ENCODE results near the gene RPL38. TPM values are rescaled to one million over a fixed set of nuclear protein-coding genes. Genes with fewer than 3 reads are reported as not detected.
A peak's percentile ranks its signal among the peaks of the same experiment; 100 is the strongest.

The RPL38 gene
- total RNA-seq, 3 donors from 2014 or later: 617 to 705 (median 692) TPM

DNA sequence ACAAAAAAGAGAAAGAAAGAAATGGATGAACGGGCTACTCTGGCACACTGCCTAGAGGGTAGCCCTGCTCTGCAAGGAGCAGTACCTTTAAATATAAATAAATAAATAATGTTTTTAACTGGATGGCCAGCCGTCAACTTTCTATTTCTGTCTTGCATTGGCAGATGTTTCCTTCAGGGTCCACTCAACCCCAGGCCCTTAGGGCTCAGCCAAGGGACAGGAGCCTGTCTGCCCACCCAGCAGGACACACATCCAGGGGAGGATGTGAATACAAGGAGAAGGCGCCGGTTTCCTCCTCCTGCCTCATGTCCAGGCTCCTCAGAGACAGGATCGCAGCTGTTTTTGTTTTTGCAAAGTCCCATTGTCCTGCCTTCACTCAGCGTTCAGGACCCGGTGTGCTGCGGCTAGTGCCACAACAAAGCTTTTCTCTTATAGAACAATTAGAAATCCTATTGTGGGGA lies 32.5 kb downstream of the RPL38 start:
- Histone ChIP-seq H3K9me3 (no peaks in the 10 kb centered on the region), H3K4me1 (ENCODE audit: low read depth) (no peaks in the 10 kb centered on the region), H3K36me3 (ENCODE audit: low read depth) (no peaks in the 10 kb centered on the region), H3K4me3 (no peak overlapping the region)
- DNase-seq: no peak
- TF ChIP-seq, protein P1, sequence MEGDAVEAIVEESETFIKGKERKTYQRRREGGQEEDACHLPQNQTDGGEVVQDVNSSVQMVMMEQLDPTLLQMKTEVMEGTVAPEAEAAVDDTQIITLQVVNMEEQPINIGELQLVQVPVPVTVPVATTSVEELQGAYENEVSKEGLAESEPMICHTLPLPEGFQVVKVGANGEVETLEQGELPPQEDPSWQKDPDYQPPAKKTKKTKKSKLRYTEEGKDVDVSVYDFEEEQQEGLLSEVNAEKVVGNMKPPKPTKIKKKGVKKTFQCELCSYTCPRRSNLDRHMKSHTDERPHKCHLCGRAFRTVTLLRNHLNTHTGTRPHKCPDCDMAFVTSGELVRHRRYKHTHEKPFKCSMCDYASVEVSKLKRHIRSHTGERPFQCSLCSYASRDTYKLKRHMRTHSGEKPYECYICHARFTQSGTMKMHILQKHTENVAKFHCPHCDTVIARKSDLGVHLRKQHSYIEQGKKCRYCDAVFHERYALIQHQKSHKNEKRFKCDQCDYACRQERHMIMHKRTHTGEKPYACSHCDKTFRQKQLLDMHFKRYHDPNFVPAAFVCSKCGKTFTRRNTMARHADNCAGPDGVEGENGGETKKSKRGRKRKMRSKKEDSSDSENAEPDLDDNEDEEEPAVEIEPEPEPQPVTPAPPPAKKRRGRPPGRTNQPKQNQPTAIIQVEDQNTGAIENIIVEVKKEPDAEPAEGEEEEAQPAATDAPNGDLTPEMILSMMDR (IDR thresholded peaks at IDR 0.05): no peak
- intact Hi-C loops (cut with DNase I, micrococcal nuclease): no loop called here
- no peak for ATAC-seq

DNA sequence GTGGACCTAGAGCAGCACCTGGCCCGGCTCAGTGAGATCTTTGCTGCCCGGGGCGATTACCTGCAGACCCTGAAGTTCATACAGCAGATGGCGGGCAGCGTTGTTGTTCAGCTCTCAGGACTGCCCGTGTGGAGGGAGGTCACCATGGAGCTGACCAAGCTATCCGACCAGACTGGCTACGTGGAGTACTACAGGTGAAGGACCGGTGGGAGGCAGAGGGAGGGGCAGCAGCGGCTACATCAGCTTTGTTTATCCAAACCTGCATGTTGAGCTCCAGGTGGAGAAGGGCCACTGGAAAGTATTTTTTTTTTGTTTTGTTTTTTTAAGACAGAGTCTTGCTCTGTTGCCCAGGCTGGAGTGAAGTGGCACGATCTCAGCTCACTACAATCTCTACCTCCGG lies 33.8 kb downstream of the RPL38 start:
- no peaks in the 10 kb centered on the region for H3K9me3 ChIP-seq
- DNase-seq: no peak
- TF ChIP-seq, protein P1 (IDR thresholded peaks at IDR 0.05): no peak
- no peaks in the 10 kb centered on the region for H3K4me1 ChIP-seq (ENCODE audit: low read depth)
- intact Hi-C loops (cut with DNase I, micrococcal nuclease): no loop called here
- no peak for ATAC-seq
- no peak overlapping the region for H3K4me3 ChIP-seq
- no peaks in the 10 kb centered on the region for H3K36me3 ChIP-seq (ENCODE audit: low read depth)

DNA sequence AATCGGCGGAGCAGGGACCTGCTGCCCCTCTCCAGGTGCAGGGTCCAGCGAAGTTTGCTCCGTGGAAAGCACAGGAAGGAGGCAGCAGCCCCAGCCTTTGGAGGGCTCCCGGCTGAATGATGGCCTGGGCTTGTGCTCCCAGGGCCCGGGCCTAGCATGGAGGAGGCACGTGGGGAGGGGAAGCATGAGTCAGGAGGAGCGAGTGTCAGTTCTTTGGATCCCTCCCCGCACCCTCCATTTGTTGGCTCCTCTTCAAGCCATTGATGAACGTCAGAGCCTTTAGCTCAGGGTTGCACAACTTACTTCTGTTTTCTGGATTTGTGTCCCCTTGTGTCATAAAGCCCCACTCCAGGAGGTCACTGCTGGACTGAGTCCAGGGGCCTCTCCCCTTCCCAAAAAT lies 35.7 kb downstream of the RPL38 start:
- intact Hi-C loops (cut with DNase I, micrococcal nuclease): no loop called here
- H3K4me1 ChIP-seq (ENCODE audit: low read depth): no peaks in the 10 kb centered on the region
- DNase-seq (peak in 1 of 3 donors; percentile 36), ATAC-seq (peak; percentile 22)
- no peaks in the 10 kb centered on the region for H3K36me3 ChIP-seq (ENCODE audit: low read depth)
- TF ChIP-seq, protein P1 (IDR thresholded peaks at IDR 0.05): no peak
- H3K9me3 ChIP-seq: no peaks in the 10 kb centered on the region
- no peak overlapping the region for H3K4me3 ChIP-seq

DNA sequence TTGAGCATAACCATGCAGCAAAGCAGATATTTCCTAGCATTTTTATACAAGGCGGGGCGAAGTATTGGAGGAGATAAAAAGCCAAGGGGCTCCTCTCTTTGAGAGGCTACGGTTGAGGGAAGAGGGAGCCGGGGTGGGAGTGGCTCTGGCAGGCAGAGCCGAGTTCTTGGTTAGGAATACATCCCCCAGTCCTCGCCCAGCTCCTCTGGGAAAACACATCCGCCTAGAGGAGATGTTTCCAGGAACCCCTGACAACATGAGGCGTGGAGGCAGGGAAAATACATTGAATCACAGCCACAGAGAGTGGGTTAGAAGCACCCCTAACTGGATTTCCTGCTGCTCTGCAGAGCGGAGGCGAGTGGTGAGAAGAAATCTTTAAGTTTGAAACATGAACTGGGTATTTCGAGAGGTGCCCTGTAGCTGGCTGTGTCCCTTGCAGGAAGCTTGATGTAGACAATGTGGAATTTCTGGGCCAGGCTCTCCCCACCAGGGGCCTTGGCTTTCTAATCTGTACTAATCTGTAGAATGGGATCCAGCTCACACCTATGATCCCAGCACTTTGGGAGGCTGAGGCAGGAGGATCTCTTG lies 37.2 kb downstream of the RPL38 start:
- H3K36me3 ChIP-seq (ENCODE audit: low read depth): no peaks in the 10 kb centered on the region
- no peaks in the 10 kb centered on the region for H3K9me3 ChIP-seq
- DNase-seq (no peak), ATAC-seq (no peak)
- TF ChIP-seq, protein P1 (IDR thresholded peaks at IDR 0.05): no peak
- no peaks in the 10 kb centered on the region for H3K4me1 ChIP-seq (ENCODE audit: low read depth)
- H3K4me3 ChIP-seq: no peak overlapping the region
- intact Hi-C loops (cut with DNase I, micrococcal nuclease): no loop called here

DNA sequence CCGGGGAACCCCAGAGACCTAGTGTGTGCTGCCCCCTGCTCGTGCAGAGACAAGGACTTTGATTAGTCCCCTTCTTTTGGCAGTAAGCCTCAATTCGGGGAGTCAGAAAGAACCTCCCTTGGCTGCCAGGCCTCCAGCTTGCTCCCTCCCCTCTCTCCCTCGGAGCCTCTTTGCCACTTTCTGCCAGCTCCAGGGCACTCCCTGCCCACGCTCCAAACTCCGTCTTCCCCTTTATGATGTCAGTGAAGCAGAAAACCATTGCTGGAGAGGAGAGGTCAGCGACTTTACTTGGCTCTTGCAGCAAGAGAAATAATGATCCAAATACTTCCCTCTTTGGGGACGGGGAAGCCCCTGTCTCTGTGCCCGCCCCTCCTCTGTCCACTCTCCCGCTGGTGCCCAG lies 38.0 kb downstream of the RPL38 start:
- DNase-seq (no peak), ATAC-seq (no peak)
- intact Hi-C loops (cut with DNase I, micrococcal nuclease): no loop called here
- no peaks in the 10 kb centered on the region for H3K4me1 ChIP-seq (ENCODE audit: low read depth)
- TF ChIP-seq, protein P1 (IDR thresholded peaks at IDR 0.05): no peak
- no peaks in the 10 kb centered on the region for H3K9me3 ChIP-seq
- H3K4me3 ChIP-seq: no peak overlapping the region
- no peaks in the 10 kb centered on the region for H3K36me3 ChIP-seq (ENCODE audit: low read depth)

DNA sequence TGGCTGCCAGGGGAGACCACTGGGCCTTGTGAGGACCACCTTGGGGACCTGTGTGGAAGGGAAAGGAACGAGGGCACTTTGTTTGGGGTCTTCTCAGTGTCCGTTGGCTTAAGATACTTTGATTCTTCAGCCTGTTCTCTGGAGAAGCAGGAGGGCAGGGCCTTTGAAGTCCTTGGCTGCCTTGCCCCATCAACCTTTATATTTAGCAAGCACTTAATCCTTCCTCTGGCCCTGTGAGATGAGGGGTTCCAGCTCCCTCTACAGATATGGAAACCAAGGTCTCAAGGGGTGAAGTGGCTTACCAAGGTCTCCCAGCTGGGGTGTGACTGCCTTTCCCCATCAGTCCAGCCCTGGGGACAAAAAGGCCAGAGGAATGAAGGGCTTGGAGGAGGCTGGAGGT lies 38.4 kb downstream of the RPL38 start:
- no peak for DNase-seq
- ATAC-seq: no peak
- TF ChIP-seq, protein P1 (IDR thresholded peaks at IDR 0.05): no peak
- intact Hi-C loops (cut with DNase I, micrococcal nuclease): no loop called here
- H3K9me3 ChIP-seq: no peaks in the 10 kb centered on the region
- no peak overlapping the region for H3K4me3 ChIP-seq
- no peaks in the 10 kb centered on the region for H3K36me3 ChIP-seq (ENCODE audit: low read depth)
- no peaks in the 10 kb centered on the region for H3K4me1 ChIP-seq (ENCODE audit: low read depth)
